Epithelial cell of esophagus (primary cell): Measurements from ENCODE around the gene EPB41.
"Not testable (repeated sequence)": the region's sequence is repeated elsewhere in the genome, so short reads cannot be mapped to it uniquely, and the experiment has no call there.

Source experiments
- DNase-seq: peaks from one replicate; pipeline ENCODE4 v3.0.0; 2010; ENCODE audit warnings: low read depth
- H3K4me3 ChIP-seq: 2 replicates; pipeline ENCODE4 v1.5.1; 2011; ENCODE audit warnings: mild to moderate bottlenecking, low read length, control low read depth
- TF ChIP-seq, protein P1 (sequence below): IDR thresholded peaks from 2 replicates; pipeline ENCODE4 v1.5.1; 2011; ENCODE audit warnings: low read depth, mild to moderate bottlenecking, low read length, control low read depth, inconsistent platforms; ENCODE audit not compliant: insufficient read depth; ENCODE audit errors: missing control alignments

The EPB41 gene

DNA sequence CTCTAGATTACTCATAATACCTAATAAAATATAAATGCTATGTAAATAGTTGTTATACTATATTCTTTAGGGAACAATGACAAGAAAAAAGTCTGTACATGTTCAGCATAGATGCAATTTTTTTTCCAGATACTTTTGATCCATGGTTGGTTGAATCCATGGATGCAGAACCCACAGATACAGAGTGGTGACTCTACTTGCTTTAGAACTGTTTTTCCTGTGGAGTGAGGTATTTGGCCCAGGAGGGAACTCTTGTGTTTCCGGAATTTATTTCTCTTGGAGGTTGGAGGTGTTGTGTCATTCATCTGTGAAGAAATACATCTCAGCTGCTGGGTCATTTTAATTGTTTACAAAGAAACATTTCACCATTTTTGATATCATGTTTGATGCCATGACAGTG is 180.6 kb downstream of the EPB41 start:
- TF ChIP-seq, protein P1, sequence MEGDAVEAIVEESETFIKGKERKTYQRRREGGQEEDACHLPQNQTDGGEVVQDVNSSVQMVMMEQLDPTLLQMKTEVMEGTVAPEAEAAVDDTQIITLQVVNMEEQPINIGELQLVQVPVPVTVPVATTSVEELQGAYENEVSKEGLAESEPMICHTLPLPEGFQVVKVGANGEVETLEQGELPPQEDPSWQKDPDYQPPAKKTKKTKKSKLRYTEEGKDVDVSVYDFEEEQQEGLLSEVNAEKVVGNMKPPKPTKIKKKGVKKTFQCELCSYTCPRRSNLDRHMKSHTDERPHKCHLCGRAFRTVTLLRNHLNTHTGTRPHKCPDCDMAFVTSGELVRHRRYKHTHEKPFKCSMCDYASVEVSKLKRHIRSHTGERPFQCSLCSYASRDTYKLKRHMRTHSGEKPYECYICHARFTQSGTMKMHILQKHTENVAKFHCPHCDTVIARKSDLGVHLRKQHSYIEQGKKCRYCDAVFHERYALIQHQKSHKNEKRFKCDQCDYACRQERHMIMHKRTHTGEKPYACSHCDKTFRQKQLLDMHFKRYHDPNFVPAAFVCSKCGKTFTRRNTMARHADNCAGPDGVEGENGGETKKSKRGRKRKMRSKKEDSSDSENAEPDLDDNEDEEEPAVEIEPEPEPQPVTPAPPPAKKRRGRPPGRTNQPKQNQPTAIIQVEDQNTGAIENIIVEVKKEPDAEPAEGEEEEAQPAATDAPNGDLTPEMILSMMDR = no peak
- no peak overlapping the region for H3K4me3 ChIP-seq
- DNase-seq = peak; percentile 45

DNA sequence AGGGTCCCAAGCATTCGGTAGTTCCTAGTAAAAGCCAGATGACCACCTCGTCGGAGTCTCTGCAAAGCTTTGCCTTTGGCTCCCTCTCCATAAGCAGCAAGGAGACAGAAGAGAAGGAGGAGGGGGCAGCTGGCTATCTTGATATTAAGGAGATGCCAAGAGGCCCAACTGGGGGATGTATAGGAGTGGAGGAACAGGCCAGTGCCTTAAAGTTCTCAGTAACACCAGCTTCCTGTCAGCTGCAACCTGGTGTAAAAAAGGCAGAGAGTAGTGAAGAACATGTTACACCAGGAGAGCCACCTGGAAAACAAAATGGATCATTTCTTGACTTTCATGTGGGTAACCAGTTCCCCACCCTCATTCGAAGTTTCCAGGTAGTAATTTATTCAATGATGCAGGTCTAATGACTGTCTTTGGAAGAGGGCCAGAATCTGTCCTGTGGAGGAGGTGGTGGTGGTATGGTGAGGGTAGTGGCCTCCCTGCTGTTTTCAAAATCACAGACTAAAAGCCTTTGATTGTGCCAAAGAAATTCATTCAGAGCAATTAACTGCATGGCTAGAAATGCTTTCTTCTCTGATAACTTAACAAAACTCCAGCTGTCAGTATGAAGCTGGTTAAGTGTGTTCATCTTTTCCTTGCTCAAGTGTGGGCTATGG is 182.0 kb downstream of the EPB41 start:
- H3K4me3 ChIP-seq = no peak overlapping the region
- TF ChIP-seq, protein P1 = no peak
- no peak for DNase-seq

DNA sequence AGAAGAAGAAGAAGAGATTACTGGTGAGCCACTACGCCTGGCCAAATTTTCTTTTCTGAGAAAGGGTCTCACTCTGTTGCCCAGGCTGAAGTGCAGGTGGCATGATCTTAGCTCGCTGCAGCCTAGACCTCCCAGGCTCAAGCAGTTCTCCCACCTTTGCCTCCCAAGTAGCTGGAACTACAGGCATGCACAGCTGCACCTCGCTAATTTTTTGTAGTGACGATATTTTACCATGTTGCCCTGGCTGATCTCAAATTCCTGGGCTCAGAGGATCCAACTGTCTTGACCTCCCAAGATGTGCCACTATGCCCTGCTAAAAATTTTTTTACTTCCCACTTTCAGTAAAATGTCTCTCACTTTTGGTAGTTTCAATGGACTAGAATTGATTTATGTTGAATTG is 184.9 kb downstream of the EPB41 start:
- TF ChIP-seq, protein P1 = no peak
- no peak for DNase-seq

DNA sequence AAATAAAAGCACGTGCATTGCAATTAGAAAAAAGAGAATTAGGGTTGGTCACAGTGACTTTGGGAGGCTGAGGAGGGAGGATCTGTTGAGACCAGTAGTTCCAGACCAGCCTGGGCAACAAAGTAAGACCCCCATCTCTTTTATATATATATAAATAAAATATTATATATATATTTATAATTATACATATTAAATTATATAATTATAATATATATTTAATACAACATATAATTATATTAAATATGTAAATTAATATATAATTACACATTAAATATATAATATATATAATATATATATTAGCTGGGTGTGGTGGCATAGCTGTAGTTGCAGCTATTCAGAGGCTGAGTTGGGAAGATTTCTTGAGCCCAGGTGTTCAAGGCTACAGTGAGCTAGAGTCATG is 186.1 kb downstream of the EPB41 start:
- H3K4me3 ChIP-seq = no peak overlapping the region
- TF ChIP-seq, protein P1 = no peak
- no peak for DNase-seq

More for the DNA sequence above, 184.9 kb downstream of the EPB41 start:
- no peak overlapping the region for H3K4me3 ChIP-seq

DNA sequence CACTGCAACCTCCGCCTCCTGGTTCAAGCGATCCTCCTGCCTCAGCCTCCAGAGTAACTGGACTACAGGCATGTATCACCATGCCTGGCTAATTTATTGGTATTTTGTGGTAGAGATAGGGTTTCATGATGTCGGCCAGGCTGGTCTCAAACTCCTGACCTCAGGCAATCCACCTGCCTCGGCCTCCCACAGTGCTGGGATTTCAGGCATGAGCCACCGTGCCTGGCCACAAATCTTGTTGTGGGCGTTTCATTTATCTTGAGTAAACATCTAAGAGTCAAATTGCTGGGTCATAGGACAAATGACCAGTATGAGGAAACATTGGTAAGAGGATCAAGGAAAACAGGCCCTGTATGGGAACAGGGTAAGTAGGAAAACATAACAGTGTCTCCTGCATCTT is 191.5 kb downstream of the EPB41 start:
- DNase-seq = no peak
- no peak overlapping the region for H3K4me3 ChIP-seq
- TF ChIP-seq, protein P1 = no peak

DNA sequence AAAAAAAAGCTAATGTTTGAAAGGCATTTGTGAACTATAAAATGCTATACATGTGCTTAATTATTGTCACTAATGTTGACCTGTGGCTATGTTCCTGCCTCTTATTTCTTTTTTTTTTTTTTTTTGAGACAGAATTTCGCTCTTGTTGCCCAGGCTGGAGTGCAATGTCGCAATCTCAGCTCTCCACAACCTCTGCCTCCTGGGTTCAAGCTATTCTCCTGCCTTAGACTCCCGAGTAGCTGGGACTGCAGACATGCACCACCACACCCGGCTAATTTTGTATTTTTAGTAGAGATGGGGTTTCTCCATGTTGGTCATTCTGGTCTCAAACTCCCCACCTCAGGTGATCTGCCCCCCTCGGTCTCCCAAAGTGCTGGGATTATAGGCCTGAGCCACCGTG is 193.7 kb downstream of the EPB41 start:
- not testable (repeated sequence) for H3K4me3 ChIP-seq, DNase-seq

DNA sequence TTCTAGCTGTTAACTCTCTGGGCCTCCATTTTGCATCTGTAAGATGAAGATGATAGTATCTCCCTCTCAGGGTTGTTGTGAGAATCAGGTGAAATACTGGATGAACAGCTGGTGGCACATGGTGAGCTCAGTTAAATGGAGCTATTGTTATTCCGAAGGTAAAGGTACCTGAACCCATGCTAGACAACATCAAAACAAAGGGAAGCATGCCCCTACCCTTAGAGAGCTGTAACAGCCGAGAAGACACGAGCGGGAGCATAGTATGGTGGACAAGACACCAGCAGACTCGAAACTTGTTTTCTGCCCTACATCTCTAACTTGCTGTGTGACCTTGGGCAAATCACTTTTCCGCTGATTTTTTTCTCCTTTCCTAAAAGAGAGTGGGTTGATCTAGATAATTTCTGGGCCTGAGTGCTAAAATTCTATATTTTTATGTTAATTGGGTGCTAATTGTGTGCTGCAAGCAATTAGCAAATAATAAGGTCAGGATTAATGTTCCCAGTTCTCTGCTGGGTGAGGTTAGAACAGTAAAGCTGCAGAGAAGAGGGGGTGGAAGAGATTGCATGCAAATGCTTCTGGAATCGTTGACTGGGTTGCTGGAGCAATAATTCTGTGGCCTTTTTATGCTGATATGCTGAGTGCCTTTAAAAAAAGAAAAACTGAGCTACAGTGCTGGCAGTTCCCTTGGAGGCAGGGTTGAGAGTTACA is 198.5 kb downstream of the EPB41 start:
- H3K4me3 ChIP-seq = no peak overlapping the region
- DNase-seq = no peak
- TF ChIP-seq, protein P1 = no peak
